Measurements from ENCODE around the gene SLC38A8.

Gene SLC38A8

GRCh38 chr16:83966153-83966696, 76.4 kb downstream of the SLC38A8 start:
- Histone ChIP-seq H3K4me3 (replicated peaks; ENCODE audit: low read depth, low read length) (no peak overlapping the region), H3K36me3 (ENCODE audit: control insufficient read depth, insufficient read depth, low read length) (no peaks in the 10 kb centered on the region), H3K27me3 (replicated peaks; ENCODE audit: control insufficient read depth, insufficient read depth, low read length) (no peaks in the 10 kb centered on the region)
- no peak for DNase-seq (ENCODE audit: extremely low read depth, insufficient read length)
- TF ChIP-seq CTCF (IDR thresholded peaks at IDR 0.05; ENCODE audit: insufficient read depth, low read length, poor library complexity, severe bottlenecking): no peak

GRCh38 chr16:83965444-83966152, 77.0 kb downstream of the SLC38A8 start:
- no peak for TF ChIP-seq CTCF (IDR thresholded peaks at IDR 0.05; ENCODE audit: insufficient read depth, low read length, poor library complexity, severe bottlenecking)
- Histone ChIP-seq H3K27me3 (replicated peaks; ENCODE audit: control insufficient read depth, insufficient read depth, low read length) (no peaks in the 10 kb centered on the region), H3K36me3 (ENCODE audit: control insufficient read depth, insufficient read depth, low read length) (no peaks in the 10 kb centered on the region), H3K4me3 (replicated peaks; ENCODE audit: low read depth, low read length) (no peak overlapping the region)
- no peak for DNase-seq (ENCODE audit: extremely low read depth, insufficient read length)

GRCh38 chr16:83964684-83965443, 77.7 kb downstream of the SLC38A8 start:
- Histone ChIP-seq H3K4me3 (replicated peaks; ENCODE audit: low read depth, low read length) (no peak overlapping the region), H3K27me3 (replicated peaks; ENCODE audit: control insufficient read depth, insufficient read depth, low read length) (no peaks in the 10 kb centered on the region), H3K36me3 (ENCODE audit: control insufficient read depth, insufficient read depth, low read length) (no peaks in the 10 kb centered on the region)
- TF ChIP-seq CTCF (IDR thresholded peaks at IDR 0.05; ENCODE audit: insufficient read depth, low read length, poor library complexity, severe bottlenecking): no peak
- no peak for DNase-seq (ENCODE audit: extremely low read depth, insufficient read length)

GRCh38 chr16:83963277-83964119, 79.1 kb downstream of the SLC38A8 start:
- H3K27me3 ChIP-seq (replicated peaks; ENCODE audit: control insufficient read depth, insufficient read depth, low read length): no peaks in the 10 kb centered on the region
- no peak overlapping the region for H3K4me3 ChIP-seq (replicated peaks; ENCODE audit: low read depth, low read length)
- DNase-seq (ENCODE audit: extremely low read depth, insufficient read length): no peak
- TF ChIP-seq CTCF (IDR thresholded peaks at IDR 0.05; ENCODE audit: insufficient read depth, low read length, poor library complexity, severe bottlenecking): no peak
- no peaks in the 10 kb centered on the region for H3K36me3 ChIP-seq (ENCODE audit: control insufficient read depth, insufficient read depth, low read length)

- Histone ChIP-seq H3K27me3 (replicated peaks; ENCODE audit: control insufficient read depth, insufficient read depth, low read length) (no peaks in the 10 kb centered on the region), H3K36me3 (ENCODE audit: control insufficient read depth, insufficient read depth, low read length) (no peaks in the 10 kb centered on the region), H3K4me3 (replicated peaks; ENCODE audit: low read depth, low read length) (no peak overlapping the region)
- no peak for DNase-seq (ENCODE audit: extremely low read depth, insufficient read length)
- no peak for TF ChIP-seq CTCF (IDR thresholded peaks at IDR 0.05; ENCODE audit: insufficient read depth, low read length, poor library complexity, severe bottlenecking)
Observed at GRCh38 chr16:83961591-83961990, 81.0 kb downstream of the SLC38A8 start.

Data from GM06990 (cell line).